ENCODE data around the gene SYTL3.

DNA sequence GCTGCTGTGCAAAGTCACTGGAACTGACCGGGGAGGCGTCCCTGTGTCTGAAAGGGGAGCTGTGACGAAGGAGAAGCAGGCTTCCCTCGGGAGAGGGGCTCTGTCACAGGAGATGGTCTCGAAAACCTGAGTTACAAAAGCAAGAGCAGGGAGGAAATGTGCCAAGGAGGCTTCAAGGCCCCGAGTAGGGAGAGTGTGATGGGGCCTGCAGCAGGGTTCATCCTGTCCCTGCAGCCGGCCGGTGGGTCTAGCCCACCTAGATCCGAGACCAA is 22.0 kb upstream of the SYTL3 start:
- TF ChIP-seq EZH2 (IDR thresholded peaks at IDR 0.05; ENCODE audit: borderline replicate concordance, insufficient read depth, low read depth, low read length, poor library complexity, severe bottlenecking) = no peak
- TF ChIP-seq, protein P1, sequence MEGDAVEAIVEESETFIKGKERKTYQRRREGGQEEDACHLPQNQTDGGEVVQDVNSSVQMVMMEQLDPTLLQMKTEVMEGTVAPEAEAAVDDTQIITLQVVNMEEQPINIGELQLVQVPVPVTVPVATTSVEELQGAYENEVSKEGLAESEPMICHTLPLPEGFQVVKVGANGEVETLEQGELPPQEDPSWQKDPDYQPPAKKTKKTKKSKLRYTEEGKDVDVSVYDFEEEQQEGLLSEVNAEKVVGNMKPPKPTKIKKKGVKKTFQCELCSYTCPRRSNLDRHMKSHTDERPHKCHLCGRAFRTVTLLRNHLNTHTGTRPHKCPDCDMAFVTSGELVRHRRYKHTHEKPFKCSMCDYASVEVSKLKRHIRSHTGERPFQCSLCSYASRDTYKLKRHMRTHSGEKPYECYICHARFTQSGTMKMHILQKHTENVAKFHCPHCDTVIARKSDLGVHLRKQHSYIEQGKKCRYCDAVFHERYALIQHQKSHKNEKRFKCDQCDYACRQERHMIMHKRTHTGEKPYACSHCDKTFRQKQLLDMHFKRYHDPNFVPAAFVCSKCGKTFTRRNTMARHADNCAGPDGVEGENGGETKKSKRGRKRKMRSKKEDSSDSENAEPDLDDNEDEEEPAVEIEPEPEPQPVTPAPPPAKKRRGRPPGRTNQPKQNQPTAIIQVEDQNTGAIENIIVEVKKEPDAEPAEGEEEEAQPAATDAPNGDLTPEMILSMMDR (IDR thresholded peaks at IDR 0.05) = no peak

All from B cell (primary cell).